ENCODE measurements around the gene PHLPP1.

The PHLPP1 gene

GRCh38 chr18:63007231-63007630 lies 291.9 kb downstream of the PHLPP1 start:
- DNase-seq (ENCODE audit: low spot score): no peak

GRCh38 chr18:63016270-63016669 lies 300.9 kb downstream of the PHLPP1 start:
- peak; percentile 47 for DNase-seq (ENCODE audit: low spot score)

- DNase-seq (ENCODE audit: low spot score): no peak
Measured at GRCh38 chr18:63017076-63017475, 301.7 kb downstream of the PHLPP1 start.

GRCh38 chr18:63017977-63018376 lies 302.6 kb downstream of the PHLPP1 start:
- no peak for DNase-seq (ENCODE audit: low spot score)

GRCh38 chr18:63022429-63023022 lies 307.2 kb downstream of the PHLPP1 start:
- DNase-seq (ENCODE audit: low spot score): peak; percentile 27

- no peak for DNase-seq (ENCODE audit: low spot score)
Measured at GRCh38 chr18:63025251-63026090, 310.1 kb downstream of the PHLPP1 start.

- DNase-seq (ENCODE audit: low spot score): no peak
Measured at GRCh38 chr18:63028380-63028779, 313.0 kb downstream of the PHLPP1 start.

All from germinal center (tissue), 1 donor.